A673 (cell line): ENCODE results near the gene CUL9. TPM values are rescaled to one million over a fixed set of nuclear protein-coding genes. Genes with fewer than 3 reads are reported as not detected.

Experiments used
- BruUV-seq: library from RNA; stranded (reverse); fragments of 400-500 nt; replicated peaks from 2 replicates; lab custom pipeline; 2021; lab: Mats Ljungman, UMichigan
- CTCF ChIA-PET: fragments of 300-600 bp; sonication (Branson Sonifier 250); formaldehyde crosslinking; loops from one replicate; lab custom pipeline; 2022; ENCODE audit warnings: antibody characterized with exemption; lab: Charles Lee
- POLR2A ChIA-PET: fragments of 300-600 bp; sonication (Branson Sonifier 250); formaldehyde crosslinking; loops from one replicate; lab custom pipeline; 2022; ENCODE audit warnings: antibody characterized with exemption; ENCODE audit not compliant: low non-redundant PET; lab: Charles Lee
- DNase-seq: peaks from one replicate; pipeline ENCODE4 v3.0.0-alpha.2; 2015; ENCODE audit warnings: low spot score
- H3K27ac ChIP-seq: fragments of 200-600 bp; sonication (generic); 2 replicates; pipeline ENCODE4 v1.5.1; 2016; ENCODE audit warnings: mixed run types, low read depth, mild to moderate bottlenecking, mixed read lengths, antibody characterized with exemption, low read length; ENCODE audit not compliant: poor library complexity, severe bottlenecking
- H3K27me3 ChIP-seq: fragments of 200-600 bp; sonication (generic); replicated peaks from 2 replicates; pipeline ENCODE4 v1.6.1; 2017; ENCODE audit warnings: mixed run types, low read depth, mild to moderate bottlenecking, mixed read lengths, antibody characterized with exemption, low read length; ENCODE audit not compliant: insufficient read depth, poor library complexity
- H3K36me3 ChIP-seq: fragments of 200-600 bp; sonication (generic); 2 replicates; pipeline ENCODE4 v1.6.1; 2016; ENCODE audit warnings: mixed run types, mild to moderate bottlenecking, mixed read lengths, antibody characterized with exemption, low read length; ENCODE audit not compliant: insufficient read depth, poor library complexity, severe bottlenecking
- H3K4me1 ChIP-seq: fragments of 200-600 bp; sonication (generic); 2 replicates; pipeline ENCODE4 v1.6.1; 2017; ENCODE audit warnings: mixed run types, mild to moderate bottlenecking, mixed read lengths, antibody characterized with exemption, low read length; ENCODE audit not compliant: insufficient read depth, poor library complexity, severe bottlenecking
- H3K4me3 ChIP-seq: fragments of 200-600 bp; sonication (generic); 2 replicates; pipeline ENCODE4 v1.5.1; 2016; ENCODE audit warnings: low read depth, mixed run types, mild to moderate bottlenecking, mixed read lengths, low read length; ENCODE audit not compliant: poor library complexity, severe bottlenecking
- H3K9me3 ChIP-seq: fragments of 200-600 bp; sonication (generic); 2 replicates; pipeline ENCODE4 v1.6.1; 2016; ENCODE audit warnings: mixed run types, low read depth, mild to moderate bottlenecking, mixed read lengths, antibody characterized with exemption, low read length; ENCODE audit not compliant: poor library complexity, severe bottlenecking
- CTCF ChIP-seq: fragments of 300-800, 200-600 bp; sonication (generic); conservative IDR thresholded peaks from 2 replicates; pipeline ENCODE4 v1.5.1; 2017; ENCODE audit warnings: low read depth, mild to moderate bottlenecking, antibody characterized with exemption, low read length, moderate library complexity, mixed read lengths
- EZH2 ChIP-seq: fragments of 200-600 bp; sonication (generic); IDR thresholded peaks from 2 replicates; pipeline ENCODE4 v1.6.1; 2017; ENCODE audit warnings: borderline replicate concordance, low read depth, mild to moderate bottlenecking, mixed read lengths, antibody characterized with exemption, low read length; ENCODE audit not compliant: poor library complexity, severe bottlenecking
- intact Hi-C: fragments of 100-400 bp; cut with micrococcal nuclease; formaldehyde crosslinking; loops from one replicate; pipeline ENCODE4 v1.10.0; 2022; ENCODE audit not compliant: unreplicated experiment
- total RNA-seq: library from RNA; stranded (reverse); gene quantifications from 2 replicates; pipeline ENCODE4 v1.2.3, GENCODE V29; 2021

CUL9 gene
- total RNA-seq, 1 experiment from 2014 or later = 38.7 TPM

- H3K36me3 ChIP-seq = peaks cover 6% of the 10 kb centered on the region
- intact Hi-C loops = loop anchor here (5.0 kb wide), 1 partner anchor 239 kb away; no protein-coding TSS in a partner anchor
- no TSS peak for BruUV-seq
Observed at GRCh38 chr6:43141644-43142043, 40.4 kb upstream of the CUL9 start.

GRCh38 chr6:43142101-43142500 lies 39.9 kb upstream of the CUL9 start:
- Histone ChIP-seq H3K9me3 (no peaks in the 10 kb centered on the region), H3K36me3 (peaks cover 6% of the 10 kb centered on the region), H3K27me3 (no peaks in the 10 kb centered on the region), H3K4me3 (no peak overlapping the region), H3K4me1 (peaks cover 7% of the 10 kb centered on the region), H3K27ac (no peak overlapping the region)
- intact Hi-C loops = loop anchor here (5.0 kb wide), 1 partner anchor 240 kb away; no protein-coding TSS in a partner anchor
- CTCF ChIA-PET = no interaction called here
- TF ChIP-seq CTCF = no peak
- TF ChIP-seq EZH2 = no peak
- BruUV-seq = no TSS peak
- POLR2A ChIA-PET = no interaction called here
- DNase-seq = no peak

More at GRCh38 chr6:43141644-43142043, 40.4 kb upstream of the CUL9 start:
- CTCF ChIA-PET = no interaction called here
- Histone ChIP-seq H3K4me1 (peaks cover 7% of the 10 kb centered on the region), H3K27me3 (no peaks in the 10 kb centered on the region), H3K4me3 (no peak overlapping the region), H3K27ac (peak overlapping the region; percentile 10), H3K9me3 (no peaks in the 10 kb centered on the region)
- POLR2A ChIA-PET = no interaction called here
- no peak for TF ChIP-seq CTCF
- no peak for TF ChIP-seq EZH2
- DNase-seq = no peak

GRCh38 chr6:43143235-43144128 lies 38.5 kb upstream of the CUL9 start:
- ChIA-PET POLR2A (no interaction called here), CTCF (interaction anchor here (0.5 to 1.3 kb wide), 14 partner anchors 27 to 358 kb away, joined by 3 to 7 read pairs (median 3); partner anchors contain the start of genes KLC4, KLHDC3, MEA1 and MRPL2)
- no TSS peak for BruUV-seq
- no peaks in the 10 kb centered on the region for H3K9me3 ChIP-seq
- DNase-seq = peak; percentile 92
- H3K27me3 ChIP-seq = no peaks in the 10 kb centered on the region
- peaks cover 6% of the 10 kb centered on the region for H3K36me3 ChIP-seq
- H3K4me1 ChIP-seq = peaks cover 7% of the 10 kb centered on the region
- no peak overlapping the region for H3K4me3 ChIP-seq
- no peak overlapping the region for H3K27ac ChIP-seq
- TF ChIP-seq EZH2 = no peak
- TF ChIP-seq CTCF = peak; percentile 99
- intact Hi-C loops = loop anchor here (1.0 to 5.0 kb wide), 3 partner anchors 73 to 241 kb away; no protein-coding TSS in a partner anchor
